Lower lobe of right lung (tissue), 2 donors: ENCODE results near the gene PRPF8. TPM values are rescaled to one million over a fixed set of nuclear protein-coding genes. Genes with fewer than 3 reads are reported as not detected.

Experiments
- ATAC-seq, 2 donors: fragments of 200-7000 bp; cut with Tn5 transposase; one replicate each; pipeline ENCODE4 v1.9.1; 2020 to 2022; ENCODE audit warnings: mild to moderate bottlenecking in 2 of 2, moderate library complexity in 2 of 2
- DNase-seq: peaks from one replicate; pipeline ENCODE4 v3.0.0-alpha.2; 2020
- H3K27ac ChIP-seq: fragments of 200-600 bp; one replicate; pipeline ENCODE4 v1.8.0; 2022
- H3K27me3 ChIP-seq: fragments of 200-600 bp; one replicate; pipeline ENCODE4 v1.8.0; 2022; ENCODE audit warnings: low read depth
- H3K36me3 ChIP-seq: fragments of 200-600 bp; one replicate; pipeline ENCODE4 v1.8.0; 2022; ENCODE audit warnings: mild to moderate bottlenecking
- H3K4me1 ChIP-seq: fragments of 200-600 bp; one replicate; pipeline ENCODE4 v1.8.0; 2022
- H3K4me3 ChIP-seq: fragments of 200-600 bp; one replicate; pipeline ENCODE4 v1.8.0; 2022; ENCODE audit warnings: mild to moderate bottlenecking
- H3K9me3 ChIP-seq: fragments of 200-600 bp; one replicate; pipeline ENCODE4 v1.8.0; 2022
- CTCF ChIP-seq: fragments of 200-600 bp; IDR thresholded peaks from one replicate; pipeline ENCODE4 v1.8.0; 2022; ENCODE audit warnings: antibody characterized with exemption, mild to moderate bottlenecking
- intact Hi-C: fragments of 100-400 bp; cut with DNase I; formaldehyde crosslinking; loops from one replicate; pipeline ENCODE4 v1.11.0; 2022
- total RNA-seq: library from RNA; stranded (reverse); fragmentation: NEBNext Ultra II Directional; extraction: Animal tissue kit (Norgen Biotek cat#: 25700); gene quantifications from one replicate; pipeline ENCODE4 v1.2.1, GENCODE V29; 2021
- donor health status: DM: no; HTN: yes; CAD: no; lungs with severe emphysema.

Gene PRPF8
- total RNA-seq, 1 donor from 2014 or later = 280 TPM

GRCh38 chr17:1627982-1628855 lies 56.4 kb downstream of the PRPF8 start, which contains the start of gene SLC43A2:
TSS of gene SLC43A2 (minus strand) at chr17:1628834. CDS start at chr17:1627874, 960 bp downstream.
- Histone ChIP-seq H3K4me1 (peaks cover 50% of the 10 kb centered on the region), H3K9me3 (no peaks in the 10 kb centered on the region), H3K27ac (peak within 1 kb of the TSS; percentile 89), H3K27me3 (no peaks in the 10 kb centered on the region), H3K4me3 (peak within 1 kb of the TSS; percentile 94), H3K36me3 (peaks cover 13% of the 10 kb centered on the region)
- DNase-seq (peak; percentile 91), ATAC-seq (peak; percentile 90 to 92)
- no peak for TF ChIP-seq CTCF
- intact Hi-C loops = loop anchor here (5.0 kb wide), 1 partner anchor 51 kb away; no protein-coding TSS in a partner anchor

- intact Hi-C loops = loop anchor here (5.0 kb wide), 1 partner anchor 50 kb away; no protein-coding TSS in a partner anchor
- peak; percentile 67 for DNase-seq
- Histone ChIP-seq H3K27ac (peak overlapping the region; percentile 89), H3K27me3 (no peaks in the 10 kb centered on the region), H3K36me3 (peaks cover 13% of the 10 kb centered on the region), H3K4me1 (peaks cover 50% of the 10 kb centered on the region), H3K4me3 (peak overlapping the region; percentile 94), H3K9me3 (no peaks in the 10 kb centered on the region)
- no peak for TF ChIP-seq CTCF
- ATAC-seq = peak; percentile 0 to 21
Measured at GRCh38 chr17:1627182-1627981, 57.3 kb downstream of the PRPF8 start.

GRCh38 chr17:1626333-1626732 lies 58.3 kb downstream of the PRPF8 start:
- peaks cover 20% of the 10 kb centered on the region for H3K36me3 ChIP-seq
- H3K4me3 ChIP-seq = peak overlapping the region; percentile 94
- ATAC-seq (no peak), DNase-seq (no peak)
- no peak for TF ChIP-seq CTCF
- H3K4me1 ChIP-seq = peaks cover 50% of the 10 kb centered on the region
- no peaks in the 10 kb centered on the region for H3K9me3 ChIP-seq
- peak overlapping the region; percentile 89 for H3K27ac ChIP-seq
- intact Hi-C loops = loop anchor here (5.0 kb wide), 1 partner anchor 49 kb away; no protein-coding TSS in a partner anchor
- H3K27me3 ChIP-seq = no peaks in the 10 kb centered on the region

- ATAC-seq (no peak), DNase-seq (no peak)
- H3K27me3 ChIP-seq = no peaks in the 10 kb centered on the region
- peak overlapping the region; percentile 89 for H3K27ac ChIP-seq
- H3K9me3 ChIP-seq = no peaks in the 10 kb centered on the region
- peaks cover 25% of the 10 kb centered on the region for H3K36me3 ChIP-seq
- no peak overlapping the region for H3K4me3 ChIP-seq
- TF ChIP-seq CTCF = no peak
- H3K4me1 ChIP-seq = peaks cover 45% of the 10 kb centered on the region
- intact Hi-C loops = loop anchor here (5.0 kb wide), 1 partner anchor 48 kb away; no protein-coding TSS in a partner anchor
Measured at GRCh38 chr17:1625581-1625980, 59.1 kb downstream of the PRPF8 start.

GRCh38 chr17:1625053-1625452 lies 59.6 kb downstream of the PRPF8 start:
- Histone ChIP-seq H3K36me3 (peaks cover 25% of the 10 kb centered on the region), H3K9me3 (no peaks in the 10 kb centered on the region), H3K4me3 (no peak overlapping the region), H3K27me3 (no peaks in the 10 kb centered on the region), H3K4me1 (peaks cover 40% of the 10 kb centered on the region), H3K27ac (no peak overlapping the region)
- DNase-seq = no peak
- no peak for ATAC-seq
- intact Hi-C loops = loop anchor here (5.0 kb wide), 1 partner anchor 48 kb away; no protein-coding TSS in a partner anchor
- TF ChIP-seq CTCF = no peak
